ENCODE data around the gene LCE3D. TPM values are rescaled to one million over a fixed set of nuclear protein-coding genes. Genes with fewer than 3 reads are reported as not detected.

The LCE3D gene, protein sequence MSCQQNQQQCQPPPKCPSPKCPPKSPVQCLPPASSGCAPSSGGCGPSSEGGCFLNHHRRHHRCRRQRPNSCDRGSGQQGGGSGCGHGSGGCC
- not detected in 2 replicates for total RNA-seq
- long read RNA-seq: 0 reads

DNA sequence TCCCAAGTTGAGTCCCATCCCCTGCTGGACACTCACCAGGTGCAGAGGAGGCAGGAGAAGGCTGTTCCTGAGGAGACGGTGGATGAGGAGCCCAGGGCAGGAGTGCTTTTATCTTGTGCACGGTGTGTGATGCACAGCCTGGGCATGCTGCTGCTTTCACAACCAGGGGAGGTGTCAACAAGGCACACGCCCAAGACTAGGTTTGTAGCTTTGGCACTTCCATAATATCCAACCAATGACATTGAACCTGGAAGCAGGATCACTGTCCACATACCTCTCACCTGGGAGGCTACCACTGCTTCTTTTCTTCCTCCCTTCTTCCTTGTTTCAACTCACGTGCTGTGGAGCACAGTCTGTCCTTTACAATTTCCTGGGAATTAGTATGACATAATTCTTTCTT is at the start of gene LCE3D:
Gene LCE3D (minus strand): TSS at position 84 of the 400 bp plus-strand sequence. CDS start 580 bp downstream, outside the sequence.
- Mint-ChIP-seq H3K4me1 (ENCODE audit: low read depth) (no peaks in the 10 kb centered on the region), H3K36me3 (ENCODE audit: insufficient read depth) (no peaks in the 10 kb centered on the region), H3K9me3 (ENCODE audit: low read depth) (peaks cover 47% of the 10 kb centered on the region), H3K27me3 (no peaks in the 10 kb centered on the region), H3K27ac (no peak within 1 kb of the TSS), H3K4me3 (ENCODE audit: low read depth) (no peak within 1 kb of the TSS)
- TF ChIP-seq, protein P1, sequence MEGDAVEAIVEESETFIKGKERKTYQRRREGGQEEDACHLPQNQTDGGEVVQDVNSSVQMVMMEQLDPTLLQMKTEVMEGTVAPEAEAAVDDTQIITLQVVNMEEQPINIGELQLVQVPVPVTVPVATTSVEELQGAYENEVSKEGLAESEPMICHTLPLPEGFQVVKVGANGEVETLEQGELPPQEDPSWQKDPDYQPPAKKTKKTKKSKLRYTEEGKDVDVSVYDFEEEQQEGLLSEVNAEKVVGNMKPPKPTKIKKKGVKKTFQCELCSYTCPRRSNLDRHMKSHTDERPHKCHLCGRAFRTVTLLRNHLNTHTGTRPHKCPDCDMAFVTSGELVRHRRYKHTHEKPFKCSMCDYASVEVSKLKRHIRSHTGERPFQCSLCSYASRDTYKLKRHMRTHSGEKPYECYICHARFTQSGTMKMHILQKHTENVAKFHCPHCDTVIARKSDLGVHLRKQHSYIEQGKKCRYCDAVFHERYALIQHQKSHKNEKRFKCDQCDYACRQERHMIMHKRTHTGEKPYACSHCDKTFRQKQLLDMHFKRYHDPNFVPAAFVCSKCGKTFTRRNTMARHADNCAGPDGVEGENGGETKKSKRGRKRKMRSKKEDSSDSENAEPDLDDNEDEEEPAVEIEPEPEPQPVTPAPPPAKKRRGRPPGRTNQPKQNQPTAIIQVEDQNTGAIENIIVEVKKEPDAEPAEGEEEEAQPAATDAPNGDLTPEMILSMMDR (IDR thresholded peaks at IDR 0.05; ENCODE audit: unreplicated experiment): no peak
- DNase-seq (ENCODE audit: low spot score, unreplicated experiment): no peak

DNA sequence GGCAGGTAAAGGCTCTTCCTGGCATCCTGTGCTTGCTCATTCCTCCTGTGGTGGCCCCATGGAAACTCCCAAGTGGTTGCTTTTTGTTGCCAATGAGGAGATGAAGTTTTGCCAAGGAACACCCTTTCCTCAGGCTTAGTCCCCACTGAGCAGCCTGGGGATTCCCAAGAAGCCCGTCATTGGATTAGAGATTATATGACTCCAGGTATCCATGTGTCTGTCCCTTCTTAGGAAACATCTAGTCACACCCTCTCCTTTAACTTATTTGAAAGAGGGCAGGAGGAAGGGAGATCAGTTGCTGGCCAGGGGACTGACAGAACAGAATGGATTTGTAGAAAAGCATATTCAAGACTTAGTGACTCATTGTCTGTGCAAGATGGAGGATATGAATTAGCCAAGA is 46.4 kb upstream of the LCE3D start:
- Mint-ChIP-seq H3K4me3 (ENCODE audit: low read depth) (no peak overlapping the region), H3K9me3 (ENCODE audit: low read depth) (peaks cover 64% of the 10 kb centered on the region), H3K27me3 (no peaks in the 10 kb centered on the region), H3K36me3 (ENCODE audit: insufficient read depth) (peaks cover 8% of the 10 kb centered on the region), H3K4me1 (ENCODE audit: low read depth) (no peaks in the 10 kb centered on the region), H3K27ac (no peak overlapping the region)
- TF ChIP-seq, protein P1 (IDR thresholded peaks at IDR 0.05; ENCODE audit: unreplicated experiment): no peak
- DNase-seq (ENCODE audit: low spot score, unreplicated experiment): no peak

DNA sequence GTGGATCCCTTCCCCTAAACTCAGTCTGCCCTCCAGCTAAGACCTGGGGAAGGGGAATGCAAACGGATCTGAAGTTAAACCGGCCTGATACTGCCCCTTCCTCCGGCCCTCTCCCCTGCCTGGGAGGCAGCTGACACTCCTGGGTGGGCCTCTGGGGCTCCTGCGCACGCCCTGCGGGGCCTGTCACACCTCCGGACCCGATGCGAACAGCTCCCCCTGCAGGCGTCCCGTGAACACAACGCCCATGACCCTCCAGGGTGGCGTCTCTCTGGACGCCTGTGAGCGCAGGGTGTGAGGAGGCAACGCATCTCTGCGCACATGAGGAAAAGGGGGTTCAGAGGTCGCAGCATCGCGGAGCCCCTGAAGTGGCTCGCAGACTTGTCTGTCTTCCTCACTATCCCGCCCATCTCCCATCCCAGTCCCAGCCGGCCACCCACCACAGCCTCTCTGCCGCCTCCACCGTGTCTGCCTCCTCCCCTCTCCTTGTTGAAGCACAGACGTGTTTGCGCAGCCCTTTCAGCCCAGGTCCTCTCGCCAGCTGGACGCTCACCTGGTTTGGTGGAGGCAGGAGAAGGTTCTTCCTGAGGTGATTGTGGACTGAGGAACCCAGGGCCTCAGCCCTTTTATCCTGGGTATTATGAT is 43.0 kb upstream of the LCE3D start:
- Mint-ChIP-seq H3K4me3 (ENCODE audit: low read depth) (no peak overlapping the region), H3K9me3 (ENCODE audit: low read depth) (peaks cover 66% of the 10 kb centered on the region), H3K27me3 (no peaks in the 10 kb centered on the region), H3K27ac (no peak overlapping the region), H3K36me3 (ENCODE audit: insufficient read depth) (peaks cover 7% of the 10 kb centered on the region), H3K4me1 (ENCODE audit: low read depth) (no peaks in the 10 kb centered on the region)
- TF ChIP-seq, protein P1 (IDR thresholded peaks at IDR 0.05; ENCODE audit: unreplicated experiment): no peak
- no peak for DNase-seq (ENCODE audit: low spot score, unreplicated experiment)

DNA sequence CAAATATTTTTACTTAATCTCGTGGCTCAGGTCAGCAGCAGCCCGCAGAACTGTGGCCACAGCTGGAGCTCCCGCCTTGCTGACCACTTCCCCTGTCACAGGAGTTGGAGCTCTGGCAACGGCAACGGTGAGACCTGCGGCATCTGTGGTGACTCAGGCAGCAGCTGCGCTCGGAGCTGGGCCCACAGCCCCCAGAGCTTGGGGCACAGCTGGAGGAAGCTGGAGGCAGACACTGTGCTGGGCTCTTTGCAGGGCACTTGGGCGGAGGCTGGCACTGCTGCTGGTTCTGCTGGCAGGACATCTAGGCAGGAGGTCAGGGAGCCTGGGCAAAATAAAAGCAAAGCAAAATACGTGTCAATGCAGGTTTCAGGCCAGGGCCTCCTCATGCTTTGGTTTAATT is 42.5 kb upstream of the LCE3D start, which contains the start of gene LCE3A:
Gene LCE3A (minus strand): TSS at position 301 of the 400 bp plus-strand sequence. CDS start 0 bp downstream, at position 301.
- no peaks in the 10 kb centered on the region for H3K4me1 Mint-ChIP-seq (ENCODE audit: low read depth)
- no peak within 1 kb of the TSS for H3K27ac Mint-ChIP-seq
- H3K4me3 Mint-ChIP-seq (ENCODE audit: low read depth): no peak within 1 kb of the TSS
- H3K27me3 Mint-ChIP-seq: no peaks in the 10 kb centered on the region
- DNase-seq (ENCODE audit: low spot score, unreplicated experiment): no peak
- H3K36me3 Mint-ChIP-seq (ENCODE audit: insufficient read depth): peaks cover 7% of the 10 kb centered on the region
- peaks cover 65% of the 10 kb centered on the region for H3K9me3 Mint-ChIP-seq (ENCODE audit: low read depth)
- TF ChIP-seq, protein P1 (IDR thresholded peaks at IDR 0.05; ENCODE audit: unreplicated experiment): no peak

DNA sequence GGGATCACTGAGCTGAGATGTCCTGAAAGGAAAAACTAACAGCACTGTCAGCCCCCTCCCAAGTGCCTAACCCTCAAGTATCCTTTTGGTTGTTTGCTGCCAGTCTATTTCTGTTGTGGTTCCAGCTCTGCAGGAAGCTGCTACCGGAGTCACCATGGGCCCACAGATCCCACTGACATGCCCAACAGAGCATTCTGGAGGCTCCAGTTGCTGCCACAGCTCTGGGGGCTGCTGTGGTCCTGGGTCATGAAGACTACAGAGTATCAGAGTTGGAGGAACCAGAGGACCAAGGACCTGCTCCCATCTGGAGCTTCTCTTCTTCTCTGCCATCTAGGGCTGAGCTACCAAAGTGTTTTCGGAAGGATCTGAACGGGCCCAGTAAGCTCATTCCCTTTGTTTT is 41.7 kb upstream of the LCE3D start:
- H3K4me3 Mint-ChIP-seq (ENCODE audit: low read depth): no peak overlapping the region
- H3K4me1 Mint-ChIP-seq (ENCODE audit: low read depth): no peaks in the 10 kb centered on the region
- TF ChIP-seq, protein P1 (IDR thresholded peaks at IDR 0.05; ENCODE audit: unreplicated experiment): no peak
- H3K27me3 Mint-ChIP-seq: no peaks in the 10 kb centered on the region
- peaks cover 7% of the 10 kb centered on the region for H3K36me3 Mint-ChIP-seq (ENCODE audit: insufficient read depth)
- H3K9me3 Mint-ChIP-seq (ENCODE audit: low read depth): peaks cover 62% of the 10 kb centered on the region
- H3K27ac Mint-ChIP-seq: no peak overlapping the region
- DNase-seq (ENCODE audit: low spot score, unreplicated experiment): no peak

Data from progenitor cell of endocrine pancreas (in vitro differentiated cells).